Measurements from ENCODE around the gene CHD1.

The CHD1 gene

DNA sequence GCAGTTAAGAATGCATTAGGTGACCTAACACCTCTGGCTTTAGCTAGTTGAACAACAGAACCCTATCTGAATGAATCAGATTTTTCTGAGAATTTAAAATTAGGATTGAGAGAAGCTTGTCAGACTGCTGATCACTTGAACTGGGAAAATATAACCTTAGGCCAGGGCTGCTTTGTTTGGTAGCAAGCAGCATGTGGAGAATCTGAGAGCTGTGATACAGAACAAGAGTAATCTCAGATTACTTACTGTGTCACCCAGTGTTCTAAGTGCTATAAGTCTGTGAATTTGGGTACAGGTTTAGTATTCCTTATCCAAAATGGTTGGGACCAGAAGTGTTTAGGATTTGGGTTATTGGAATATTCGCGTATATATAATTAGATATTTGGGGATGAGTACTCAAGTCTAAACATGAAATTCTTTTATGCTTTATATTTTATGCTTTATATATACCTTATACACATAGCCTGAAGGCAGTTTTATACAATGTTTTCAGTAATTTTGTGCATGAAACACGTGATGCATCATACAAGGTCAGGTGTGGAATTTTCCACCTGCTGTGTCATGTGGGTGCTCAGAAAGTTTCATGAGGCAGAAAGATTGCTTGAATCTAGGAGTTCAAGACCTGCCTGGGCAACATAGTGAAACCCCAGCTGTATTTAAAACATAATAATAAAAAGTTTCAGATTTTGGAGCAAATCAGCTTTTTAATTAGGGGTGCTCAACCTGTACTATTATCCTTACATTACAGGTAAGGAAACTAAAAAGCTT lies 8.3 kb upstream of the CHD1 start:
- in situ Hi-C loops (cut with MboI; ENCODE audit: low sequenced_read_pairs), result no loop called here

DNA sequence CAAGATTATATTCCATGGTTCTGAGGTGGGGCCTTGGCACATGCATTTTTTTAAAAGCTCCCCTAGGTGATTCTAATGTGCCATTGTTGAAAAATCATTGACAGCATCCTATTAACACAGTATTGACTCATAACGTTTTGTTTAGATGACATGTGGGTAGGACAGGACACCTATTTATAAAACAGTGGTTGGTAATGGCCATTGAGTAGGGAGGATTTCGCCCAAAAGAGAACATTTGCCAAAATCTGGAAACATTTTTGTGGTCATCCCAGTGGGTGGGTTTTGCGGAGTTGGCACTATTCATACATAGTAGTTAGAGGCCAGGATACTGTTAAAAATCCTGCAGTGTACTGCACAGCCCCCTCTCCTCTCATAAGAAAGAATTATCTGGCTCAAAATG lies 6.4 kb upstream of the CHD1 start:
- in situ Hi-C loops (cut with MboI; ENCODE audit: low sequenced_read_pairs), result no loop called here

DNA sequence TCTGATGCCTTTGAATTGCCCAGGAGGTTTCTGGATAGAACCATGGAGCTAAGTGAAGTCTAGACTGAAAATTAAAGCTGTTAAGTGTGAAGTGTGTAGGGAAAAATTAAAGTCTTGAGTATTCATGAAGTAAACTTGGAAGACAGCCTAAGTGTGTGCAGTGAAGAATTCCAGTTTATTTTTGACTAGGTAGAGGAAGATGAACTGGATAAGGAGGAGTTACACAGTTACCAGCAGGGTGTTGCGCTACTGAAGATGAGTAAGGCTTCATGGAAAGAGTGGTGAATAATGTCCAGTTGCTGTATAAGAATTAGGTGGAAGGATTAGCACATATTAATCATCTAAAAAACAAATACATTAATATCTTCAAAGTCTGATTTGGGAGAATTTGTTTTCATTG lies 5.7 kb upstream of the CHD1 start:
- in situ Hi-C loops (cut with MboI; ENCODE audit: low sequenced_read_pairs), result no loop called here

DNA sequence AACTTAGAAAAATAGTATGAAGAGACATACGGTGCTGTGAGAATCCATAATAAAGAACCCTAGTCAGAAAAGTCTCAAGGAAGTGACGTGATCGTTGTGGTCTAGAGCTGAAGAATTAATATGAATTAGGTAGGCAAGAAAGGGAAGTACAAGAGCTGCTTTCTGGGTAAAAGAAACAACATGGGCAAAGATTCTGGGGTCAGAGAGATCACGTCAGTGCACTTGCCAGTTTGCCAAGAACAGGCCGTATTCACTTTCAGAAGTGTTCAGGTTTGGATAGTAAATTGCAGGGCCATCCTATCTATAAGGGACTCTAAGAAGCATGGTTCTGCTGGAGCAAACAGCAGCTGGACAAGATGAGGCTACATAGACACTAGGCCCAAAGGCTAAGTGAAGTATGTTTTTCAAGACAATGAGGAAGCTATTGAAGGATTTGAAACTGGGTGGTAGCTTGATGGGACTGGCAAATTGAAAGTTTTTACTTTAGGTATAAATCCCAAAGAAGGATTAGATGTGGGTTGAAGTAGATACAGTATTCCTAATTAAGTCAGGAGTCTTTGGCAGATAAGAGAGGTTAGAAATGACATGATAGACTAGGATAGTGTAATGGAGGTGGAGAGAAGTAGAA lies 4.8 kb upstream of the CHD1 start:
- in situ Hi-C loops (cut with MboI; ENCODE audit: low sequenced_read_pairs), result no loop called here

DNA sequence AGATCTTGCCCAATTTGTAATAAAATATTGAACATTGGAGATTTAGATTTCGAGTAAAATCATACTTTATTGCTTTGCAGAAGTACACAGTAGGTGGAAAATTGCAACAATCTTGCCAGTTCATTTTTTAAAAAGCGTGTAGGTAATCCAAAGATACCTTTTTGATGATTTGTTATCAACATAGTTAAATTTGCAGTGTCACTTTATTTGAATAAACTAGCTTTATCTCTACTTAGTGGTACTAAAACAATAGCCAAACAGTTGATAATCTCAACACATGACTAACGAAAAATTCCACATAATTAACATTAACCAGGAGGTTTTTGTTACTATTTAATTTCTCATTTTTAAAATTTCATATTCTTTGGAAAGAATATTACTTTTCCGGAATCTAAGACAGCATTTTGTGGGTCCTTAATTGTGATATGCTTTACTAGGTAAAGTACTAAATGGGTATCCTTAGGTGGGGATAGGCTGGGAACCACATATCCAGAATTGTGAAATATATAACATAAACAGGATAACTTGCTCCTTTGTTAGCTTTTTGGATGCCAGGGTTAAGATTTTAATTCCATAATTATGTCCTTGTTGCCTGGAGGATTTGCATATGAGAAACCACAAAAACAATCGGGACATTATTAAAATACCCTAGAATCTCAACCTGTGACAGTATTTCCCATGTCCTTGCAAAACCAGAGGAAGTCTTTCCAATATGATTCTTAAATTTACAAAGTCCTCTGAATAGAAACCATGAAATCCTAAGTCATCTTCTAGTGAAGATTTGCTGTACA lies 2.4 kb upstream of the CHD1 start:
- in situ Hi-C loops (cut with MboI; ENCODE audit: low sequenced_read_pairs), result no loop called here

DNA sequence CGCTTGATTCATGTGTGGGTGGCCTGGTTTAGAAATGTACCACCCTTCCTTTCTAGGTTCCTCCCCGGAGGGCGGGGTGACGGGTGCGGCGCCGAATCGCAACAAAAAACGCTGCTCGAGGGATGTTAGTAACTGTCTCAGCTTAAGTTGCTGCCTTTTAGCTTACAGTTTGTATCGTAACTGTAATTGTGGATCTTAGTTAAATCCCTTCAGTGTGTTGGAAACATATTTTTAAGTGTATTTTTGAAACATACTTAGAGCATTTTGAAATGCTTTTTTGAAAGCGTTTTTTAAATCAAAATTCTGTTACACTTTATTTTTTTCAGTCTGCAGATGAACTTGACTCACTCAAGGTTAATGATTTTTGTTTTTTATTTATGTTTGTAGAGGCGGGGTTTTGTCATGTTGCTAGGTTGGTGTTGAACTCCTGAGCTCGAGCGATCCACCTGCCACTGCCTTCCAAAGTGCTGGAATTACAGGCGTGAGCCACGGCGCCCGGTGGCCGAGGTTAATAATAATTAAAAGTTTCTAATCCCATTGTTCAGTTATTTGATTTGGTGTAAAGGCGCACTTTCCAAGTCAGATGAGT lies 997 bp upstream of the CHD1 start:
- in situ Hi-C loops (cut with MboI; ENCODE audit: low sequenced_read_pairs), result no loop called here

DNA sequence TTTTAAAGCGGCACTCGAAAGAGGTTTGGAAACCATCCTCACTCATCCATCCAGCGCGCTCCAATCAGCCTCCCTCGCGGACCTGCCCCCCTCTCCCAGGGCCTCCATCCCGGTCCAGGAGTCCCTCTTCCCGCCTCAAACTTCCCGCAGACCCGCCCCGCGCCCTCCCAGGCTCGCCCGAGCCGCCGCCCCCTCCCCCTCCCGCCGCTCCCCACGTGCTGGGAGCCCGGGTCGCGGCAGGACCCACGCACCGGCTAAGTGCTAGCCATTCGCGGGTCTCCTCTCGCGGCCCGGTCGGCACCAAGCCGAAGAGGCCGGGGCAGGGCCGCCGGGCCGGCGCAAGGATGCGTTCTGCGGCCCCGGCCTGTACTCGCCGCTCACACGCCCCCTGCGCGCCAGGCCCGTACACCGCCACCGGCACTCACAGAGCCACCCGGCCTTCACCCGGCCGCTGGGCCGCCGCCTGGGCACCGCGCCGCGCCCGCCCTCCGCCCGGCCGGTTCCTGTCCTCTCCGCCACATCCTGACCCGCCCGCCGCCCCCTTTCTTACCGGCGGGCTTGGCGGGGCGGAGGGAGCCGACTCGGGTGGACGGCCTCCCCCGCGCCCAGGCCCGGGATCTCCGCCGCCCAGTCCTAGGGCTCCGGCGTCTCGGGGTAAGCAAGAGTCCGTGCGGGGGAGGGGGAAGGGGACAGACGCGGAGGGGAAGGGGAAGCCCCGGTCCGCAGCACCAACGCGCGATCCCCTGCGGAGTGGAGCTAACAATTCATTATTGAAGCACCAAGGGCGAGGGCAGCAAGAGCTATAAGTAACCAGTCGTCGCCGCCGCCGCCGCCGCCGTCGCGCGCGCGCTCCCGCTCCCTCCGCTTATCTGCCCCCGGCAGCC lies 576 bp downstream of the CHD1 start:
- in situ Hi-C loops (cut with MboI; ENCODE audit: low sequenced_read_pairs), result no loop called here

DNA sequence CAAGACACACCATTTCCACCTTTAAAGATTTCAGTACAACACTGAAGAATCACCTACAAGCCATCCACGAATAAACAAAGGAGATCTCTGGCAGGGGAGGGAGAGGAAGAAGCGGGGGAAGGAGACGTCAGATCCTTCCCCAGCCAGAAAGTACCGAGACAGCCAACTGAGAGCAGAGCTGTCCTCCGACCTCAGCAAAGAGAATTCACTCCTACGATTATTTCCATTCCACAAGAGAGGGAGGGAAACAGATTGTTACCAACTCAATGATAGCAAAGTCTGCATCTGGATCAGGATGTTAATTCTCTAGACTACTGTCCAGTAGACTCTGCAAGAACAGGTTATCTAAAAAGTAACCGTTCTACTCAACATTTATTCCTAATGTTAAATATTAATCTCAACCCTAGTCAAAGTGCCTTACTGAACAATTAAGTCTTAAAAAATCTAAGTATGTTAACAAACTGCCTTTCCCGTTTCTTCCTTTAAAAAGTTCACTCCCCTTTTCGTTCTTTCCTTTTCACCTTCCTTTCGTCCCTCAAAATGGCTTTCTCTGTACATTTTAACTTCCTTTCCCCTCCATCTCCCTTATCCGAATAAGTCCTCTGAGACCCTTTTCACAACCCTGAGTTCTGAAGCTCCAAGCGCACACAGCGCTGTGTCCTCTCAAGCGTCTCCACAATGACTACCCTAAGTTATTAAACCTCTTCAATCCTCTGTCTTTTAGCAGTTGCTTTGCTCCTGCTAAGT lies 1.4 kb downstream of the CHD1 start:
- in situ Hi-C loops (cut with MboI; ENCODE audit: low sequenced_read_pairs), result no loop called here

DNA sequence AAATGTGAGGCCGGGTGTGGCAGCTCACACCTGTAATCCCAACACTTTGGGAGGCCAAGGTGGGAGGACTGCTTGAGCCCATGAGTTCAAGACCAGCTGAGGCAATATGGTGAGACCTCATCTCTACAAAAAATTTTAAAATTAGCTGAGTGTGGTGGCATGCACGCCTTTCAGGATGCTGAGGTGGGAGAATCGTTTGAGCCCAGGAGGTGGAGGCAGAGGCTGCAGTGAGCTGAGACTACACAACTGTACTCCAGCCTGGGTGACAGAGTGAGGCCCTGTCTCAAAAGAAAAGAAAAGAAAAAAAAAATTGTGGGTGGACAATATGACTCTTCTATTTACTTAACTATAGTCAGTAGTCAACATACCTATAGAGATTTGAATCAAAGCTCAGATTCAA lies 4.8 kb downstream of the CHD1 start:
- in situ Hi-C loops (cut with MboI; ENCODE audit: low sequenced_read_pairs), result no loop called here

DNA sequence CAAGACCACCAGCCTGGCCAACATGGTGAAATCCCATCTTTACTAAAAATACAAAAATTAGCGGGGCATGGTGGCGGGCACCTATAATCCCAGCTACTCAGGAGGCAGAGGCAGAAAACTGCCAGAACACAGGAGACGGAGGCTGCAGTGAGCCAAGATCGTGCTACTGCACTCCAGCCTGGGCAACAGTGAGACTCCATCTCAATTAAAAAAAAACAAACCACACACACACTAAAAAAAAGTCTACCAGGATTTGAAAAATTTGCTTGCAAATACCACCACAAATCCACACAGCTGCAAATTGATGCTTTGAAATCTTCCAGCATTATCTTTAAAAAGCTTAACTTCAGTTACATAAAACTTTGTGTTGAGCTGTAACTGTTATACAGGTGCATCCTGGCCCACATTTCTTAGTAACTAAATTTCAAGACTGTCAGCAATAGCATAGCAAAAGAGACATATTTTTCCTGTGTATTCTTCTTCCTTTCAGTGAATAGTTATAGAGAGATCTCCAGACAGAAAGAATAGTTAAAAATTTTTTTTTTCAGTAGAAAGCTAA lies 6.8 kb downstream of the CHD1 start:
- in situ Hi-C loops (cut with MboI; ENCODE audit: low sequenced_read_pairs), result no loop called here

DNA sequence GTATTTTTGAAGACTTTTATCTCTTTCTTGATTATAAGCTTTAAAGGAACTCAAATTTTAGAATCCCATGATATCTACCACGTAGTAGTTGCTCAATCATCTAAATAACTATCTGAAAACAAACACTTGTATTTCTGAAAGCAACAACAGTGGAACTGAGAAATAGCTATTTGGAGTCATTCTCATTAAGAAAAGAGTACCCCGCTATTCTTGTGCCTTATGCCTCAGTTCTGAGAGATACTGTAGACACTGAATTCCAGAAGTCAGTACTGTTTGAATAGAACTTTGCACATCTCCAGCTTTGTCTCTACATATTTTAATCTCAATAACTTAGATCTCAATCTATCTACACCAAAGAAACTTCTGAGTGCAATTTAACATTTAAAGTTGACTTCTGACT lies 11.4 kb downstream of the CHD1 start:
- in situ Hi-C loops (cut with MboI; ENCODE audit: low sequenced_read_pairs), result no loop called here

DNA sequence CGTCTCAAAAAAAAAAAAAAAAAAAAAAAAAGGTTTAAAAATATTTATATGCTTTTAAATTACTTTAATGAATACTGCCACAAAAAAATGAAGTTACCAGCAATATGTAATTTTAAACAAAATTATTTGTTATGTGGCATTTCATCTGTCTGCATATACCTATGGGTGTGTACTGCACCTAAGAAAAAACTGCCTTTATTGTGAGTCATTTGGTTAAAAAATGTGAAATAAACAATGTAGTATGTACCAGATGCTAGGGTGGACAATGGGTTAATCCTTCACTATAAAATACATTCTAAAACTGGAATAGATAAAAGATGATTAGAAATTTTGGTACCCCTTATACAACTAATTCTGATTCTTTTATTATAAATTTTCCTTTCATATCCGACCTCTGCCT lies 12.3 kb downstream of the CHD1 start:
- in situ Hi-C loops (cut with MboI; ENCODE audit: low sequenced_read_pairs), result no loop called here

DNA sequence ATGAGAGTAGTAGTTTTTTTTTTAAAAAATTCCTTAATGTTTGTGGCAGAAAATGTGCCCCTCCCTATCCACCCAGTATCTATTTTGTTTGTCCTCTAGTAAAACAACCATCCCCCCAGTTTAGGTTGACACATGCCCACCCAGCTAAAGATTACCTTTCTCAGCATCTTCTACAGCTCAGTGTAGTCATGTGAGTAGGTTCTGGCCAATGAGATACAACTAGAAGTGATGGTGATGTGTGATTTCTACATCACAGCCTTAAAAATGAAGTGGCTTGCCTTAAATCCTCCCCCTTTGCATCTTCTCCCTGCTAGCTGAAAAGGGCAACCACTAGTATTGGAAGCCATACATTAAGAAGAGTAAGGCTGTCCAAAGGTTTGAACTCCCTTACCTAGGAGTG lies 14.9 kb downstream of the CHD1 start:
- in situ Hi-C loops (cut with MboI; ENCODE audit: low sequenced_read_pairs), result no loop called here

DNA sequence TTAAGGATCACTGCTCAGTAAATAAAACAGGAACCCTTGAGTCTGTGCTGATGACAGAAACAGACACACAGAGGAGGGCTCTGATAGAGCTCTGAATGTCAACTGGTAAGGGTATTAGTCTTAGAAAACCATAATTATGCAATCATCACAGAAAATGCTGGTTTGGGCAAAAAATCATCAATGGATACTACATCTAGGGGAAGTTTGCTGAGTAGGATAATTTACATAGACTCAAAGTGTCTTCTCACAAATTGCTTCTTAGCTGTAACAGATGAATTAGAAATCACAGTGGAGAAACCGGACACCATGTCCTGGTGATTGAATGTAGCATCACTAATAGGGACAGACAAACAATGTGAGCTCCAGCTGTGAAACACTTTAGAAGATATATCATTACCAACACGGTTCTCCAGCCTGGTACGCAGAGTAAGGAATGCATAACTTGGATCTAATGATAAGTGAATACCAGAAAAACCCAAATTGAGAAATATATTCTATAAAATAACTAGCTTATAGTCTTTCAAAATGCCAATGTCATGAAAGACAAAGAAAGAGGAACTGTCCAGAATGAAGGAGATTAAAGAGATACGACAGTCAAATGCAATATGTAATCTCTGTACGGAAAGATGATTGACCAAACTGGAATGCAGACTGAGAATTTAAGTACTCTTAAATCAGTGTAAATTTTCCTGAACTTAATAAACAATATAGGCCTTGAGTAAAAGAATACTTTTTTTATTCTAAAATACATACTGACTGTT lies 17.3 kb downstream of the CHD1 start:
- in situ Hi-C loops (cut with MboI; ENCODE audit: low sequenced_read_pairs), result no loop called here

DNA sequence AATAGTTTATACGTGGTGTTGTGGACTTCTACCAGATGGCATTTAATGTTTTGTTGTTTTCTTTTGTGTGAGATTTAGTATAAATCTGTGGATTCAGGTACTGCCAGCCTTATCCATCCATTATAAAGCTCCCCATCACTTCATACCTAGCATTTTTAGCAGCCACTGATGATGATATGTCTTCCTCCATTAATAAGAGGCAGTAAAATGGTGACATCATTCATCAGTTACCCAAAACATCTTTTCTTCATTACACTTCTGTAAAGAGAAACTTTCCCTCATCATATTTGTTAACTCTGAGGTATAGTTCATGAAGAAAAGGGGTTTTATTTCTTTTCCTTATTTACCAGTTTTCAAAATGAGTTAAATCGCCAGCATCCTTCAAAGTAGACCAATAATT lies 19.4 kb downstream of the CHD1 start:
- in situ Hi-C loops (cut with MboI; ENCODE audit: low sequenced_read_pairs), result no loop called here

DNA sequence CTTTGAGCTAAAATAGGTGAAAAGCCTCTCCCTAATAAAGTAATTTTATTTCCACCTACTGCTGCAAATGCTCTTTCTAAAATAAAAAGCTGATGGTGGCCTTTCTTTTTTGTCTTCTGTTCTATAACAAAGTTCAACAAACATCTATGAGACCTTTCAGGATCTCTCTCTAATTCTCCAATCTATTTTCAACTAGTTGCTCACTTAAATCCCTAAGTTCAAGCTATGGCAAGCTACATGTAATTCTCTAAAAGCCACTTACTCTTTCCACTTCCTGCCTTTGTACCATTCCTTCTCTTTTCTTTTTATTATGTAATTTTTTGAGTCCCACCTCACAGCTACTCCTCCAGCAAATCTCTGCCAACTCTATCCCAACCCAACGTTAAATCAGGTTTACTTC lies 20.9 kb downstream of the CHD1 start:
- in situ Hi-C loops (cut with MboI; ENCODE audit: low sequenced_read_pairs), result no loop called here

DNA sequence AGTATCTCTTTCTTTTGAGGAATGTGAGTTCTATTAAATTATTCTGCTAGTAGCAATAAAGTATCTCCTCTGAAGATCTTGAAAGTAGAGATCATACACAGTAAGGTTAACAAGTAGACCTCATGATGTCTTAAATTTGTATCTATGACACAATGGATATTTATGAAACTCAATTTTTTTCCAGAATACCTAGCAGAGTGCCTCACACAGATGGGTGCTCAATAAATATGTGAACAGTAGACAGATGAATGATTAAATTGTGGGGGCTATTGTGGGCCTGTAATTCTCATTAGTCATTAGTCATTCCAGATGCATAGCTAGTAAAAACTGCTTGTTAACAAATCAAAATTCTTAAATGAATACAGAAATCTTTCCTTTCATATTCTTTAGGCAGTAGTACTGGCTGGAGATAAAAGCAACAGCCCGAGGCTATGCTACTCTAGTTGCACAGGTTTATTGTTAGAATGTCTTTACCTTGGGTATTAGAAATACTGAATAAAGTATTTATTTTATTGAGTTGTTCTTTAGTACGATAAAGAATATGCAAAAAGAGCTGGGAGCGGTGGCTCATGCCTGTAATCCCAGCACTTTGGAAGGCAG lies 22.0 kb downstream of the CHD1 start:
- in situ Hi-C loops (cut with MboI; ENCODE audit: low sequenced_read_pairs), result no loop called here

DNA sequence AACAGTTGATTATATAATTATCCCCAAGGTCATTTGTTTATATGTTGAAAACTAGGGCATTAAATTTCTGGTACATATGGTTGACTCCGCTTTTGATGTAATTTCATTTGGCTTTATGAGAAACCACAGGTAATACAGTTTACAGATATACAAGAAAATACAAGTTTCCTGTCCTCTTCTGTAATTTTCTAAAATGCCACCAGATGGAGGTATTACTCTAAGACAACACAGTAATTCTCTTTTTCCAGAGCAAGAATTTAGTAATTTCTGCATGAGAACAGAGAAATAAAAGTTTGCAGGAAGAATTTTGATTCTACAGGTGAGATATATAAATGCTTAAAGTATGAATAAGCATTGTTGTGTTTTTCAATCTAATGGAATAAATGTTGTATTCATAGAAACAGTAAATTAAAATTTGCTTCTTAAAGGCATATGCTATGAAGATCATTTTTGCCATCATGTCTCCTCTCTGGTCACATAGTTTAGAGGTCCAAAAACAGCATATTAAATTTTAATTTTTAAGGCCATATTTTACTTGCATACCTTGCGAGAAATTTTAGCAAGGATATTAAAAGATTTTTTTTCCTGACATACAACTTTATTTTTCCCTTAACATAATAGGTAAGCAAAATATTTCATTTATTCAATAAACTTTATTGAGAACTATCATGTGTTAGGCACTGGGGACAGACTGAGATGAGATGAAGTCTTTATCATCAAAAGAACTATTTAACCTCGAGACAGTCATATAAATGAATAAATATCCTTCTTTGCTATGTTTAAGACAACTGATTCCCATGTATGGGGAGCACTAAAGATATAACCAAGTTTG lies 22.7 kb downstream of the CHD1 start:
- in situ Hi-C loops (cut with MboI; ENCODE audit: low sequenced_read_pairs), result no loop called here

All from hTERT RPE-1 (cell line).